ENCODE data around the gene ZNF653.

Gene ZNF653

GRCh38 chr19:11495885-11496284 lies 9.8 kb downstream of the ZNF653 start:
- Histone ChIP-seq H3K4me2 (no peak overlapping the region), H3K4me3 (IDR thresholded peaks at IDR 0.05; ENCODE audit: insufficient read depth, low read depth, low read length) (no peak overlapping the region), H3K27me3 (ENCODE audit: insufficient read depth, low read depth) (no peaks in the 10 kb centered on the region), H3K4me1 (ENCODE audit: low read depth, poor library complexity, severe bottlenecking) (no peaks in the 10 kb centered on the region), H3K36me3 (ENCODE audit: insufficient read depth) (no peaks in the 10 kb centered on the region), H3K9ac (no peak overlapping the region), H3K27ac (no peak overlapping the region), H2AFZ (ENCODE audit: low read depth) (no peak overlapping the region), H4K20me1 (ENCODE audit: insufficient read depth) (no peaks in the 10 kb centered on the region), H3K79me2 (ENCODE audit: insufficient read depth, low read depth) (no peaks in the 10 kb centered on the region)
- TF ChIP-seq CTCF (conservative IDR thresholded peaks at IDR 0.05; ENCODE audit: low read depth, low read length): no peak

GRCh38 chr19:11495481-11495880 lies 10.2 kb downstream of the ZNF653 start:
- Histone ChIP-seq H3K36me3 (ENCODE audit: insufficient read depth) (no peaks in the 10 kb centered on the region), H4K20me1 (ENCODE audit: insufficient read depth) (no peaks in the 10 kb centered on the region), H3K79me2 (ENCODE audit: insufficient read depth, low read depth) (no peaks in the 10 kb centered on the region), H3K4me2 (no peak overlapping the region), H3K27ac (no peak overlapping the region), H3K9ac (no peak overlapping the region), H3K27me3 (ENCODE audit: insufficient read depth, low read depth) (no peaks in the 10 kb centered on the region), H3K4me3 (IDR thresholded peaks at IDR 0.05; ENCODE audit: insufficient read depth, low read depth, low read length) (no peak overlapping the region), H3K4me1 (ENCODE audit: low read depth, poor library complexity, severe bottlenecking) (no peaks in the 10 kb centered on the region), H2AFZ (ENCODE audit: low read depth) (no peak overlapping the region)
- no peak for TF ChIP-seq CTCF (conservative IDR thresholded peaks at IDR 0.05; ENCODE audit: low read depth, low read length)

- TF ChIP-seq CTCF (conservative IDR thresholded peaks at IDR 0.05; ENCODE audit: low read depth, low read length): no peak
- H4K20me1 ChIP-seq (ENCODE audit: insufficient read depth): no peaks in the 10 kb centered on the region
- H3K27ac ChIP-seq: no peak overlapping the region
- no peaks in the 10 kb centered on the region for H3K36me3 ChIP-seq (ENCODE audit: insufficient read depth)
- H3K4me2 ChIP-seq: no peak overlapping the region
- no peaks in the 10 kb centered on the region for H3K79me2 ChIP-seq (ENCODE audit: insufficient read depth, low read depth)
- H2AFZ ChIP-seq (ENCODE audit: low read depth): no peak overlapping the region
- no peaks in the 10 kb centered on the region for H3K27me3 ChIP-seq (ENCODE audit: insufficient read depth, low read depth)
- no peaks in the 10 kb centered on the region for H3K4me1 ChIP-seq (ENCODE audit: low read depth, poor library complexity, severe bottlenecking)
- no peak overlapping the region for H3K9ac ChIP-seq
- H3K4me3 ChIP-seq (IDR thresholded peaks at IDR 0.05; ENCODE audit: insufficient read depth, low read depth, low read length): no peak overlapping the region
Measured at GRCh38 chr19:11494634-11495285, 10.9 kb downstream of the ZNF653 start.

GRCh38 chr19:11489378-11489777 lies 16.3 kb downstream of the ZNF653 start:
- no peaks in the 10 kb centered on the region for H3K27me3 ChIP-seq (ENCODE audit: insufficient read depth, low read depth)
- no peak overlapping the region for H3K4me2 ChIP-seq
- H3K36me3 ChIP-seq (ENCODE audit: insufficient read depth): no peaks in the 10 kb centered on the region
- H3K4me3 ChIP-seq (IDR thresholded peaks at IDR 0.05; ENCODE audit: insufficient read depth, low read depth, low read length): no peak overlapping the region
- no peak overlapping the region for H3K27ac ChIP-seq
- H3K4me1 ChIP-seq (ENCODE audit: low read depth, poor library complexity, severe bottlenecking): no peaks in the 10 kb centered on the region
- TF ChIP-seq CTCF (conservative IDR thresholded peaks at IDR 0.05; ENCODE audit: low read depth, low read length): no peak
- H3K79me2 ChIP-seq (ENCODE audit: insufficient read depth, low read depth): no peaks in the 10 kb centered on the region
- no peaks in the 10 kb centered on the region for H4K20me1 ChIP-seq (ENCODE audit: insufficient read depth)
- no peak overlapping the region for H3K9ac ChIP-seq
- H2AFZ ChIP-seq (ENCODE audit: low read depth): no peak overlapping the region
